Neural cell (in vitro differentiated cells): ENCODE measurements around the gene SMIM35.

ENCODE experiments used
- CTCF ChIP-seq: fragments of 450-650 bp; IDR thresholded peaks from 2 replicates; pipeline ENCODE4 v1.5.1; 2014; ENCODE audit warnings: antibody characterized with exemption, mild to moderate bottlenecking, moderate library complexity; ENCODE audit not compliant: poor library complexity, severe bottlenecking
- EZH2 ChIP-seq: fragments of 200-600, 300-800 bp; shearing (Covaris generic), sonication (generic); IDR thresholded peaks from 2 replicates; pipeline ENCODE4 v1.6.1; 2014; ENCODE audit warnings: antibody characterized with exemption, low read length, borderline replicate concordance, mild to moderate bottlenecking; ENCODE audit not compliant: insufficient read depth, poor library complexity, severe bottlenecking
- POLR2AphosphoS5 ChIP-seq: IDR thresholded peaks from 2 replicates; pipeline ENCODE4 v1.6.1; 2012
- RAD21 ChIP-seq: fragments of 450-650 bp; conservative IDR thresholded peaks from 2 replicates; pipeline ENCODE4 v1.6.1; 2014; ENCODE audit warnings: antibody characterized with exemption, mild to moderate bottlenecking, moderate library complexity
- REST ChIP-seq: IDR thresholded peaks from 2 replicates; pipeline ENCODE4 v1.6.1; 2012; ENCODE audit warnings: borderline replicate concordance
- SMC3 ChIP-seq: fragments of 450-650 bp; conservative IDR thresholded peaks from 2 replicates; pipeline ENCODE4 v1.6.1; 2014; ENCODE audit warnings: antibody characterized with exemption, mild to moderate bottlenecking, moderate library complexity; ENCODE audit not compliant: poor library complexity
- TAF1 ChIP-seq: IDR thresholded peaks from 2 replicates; pipeline ENCODE4 v1.6.1; 2012; ENCODE audit warnings: low read depth

- TF ChIP-seq REST (no peak), CTCF (no peak), EZH2 (no peak), POLR2AphosphoS5 (no peak), TAF1 (no peak), SMC3 (no peak), RAD21 (no peak)
Measured at GRCh38 chr11:117998664-117999353, 88.0 kb downstream of the SMIM35 start.
